GM23248 (cell line): ENCODE data around the gene CCDC88C.

ENCODE experiments used
- EZH2 ChIP-seq: fragments of 200-600 bp; sonication (generic); IDR thresholded peaks from 2 replicates; pipeline ENCODE4 v1.6.1; 2018; ENCODE audit warnings: antibody characterized with exemption, mild to moderate bottlenecking; ENCODE audit not compliant: insufficient read depth, poor library complexity, severe bottlenecking
- EZH2phosphoT487 ChIP-seq: fragments of 200-600 bp; sonication (generic); IDR thresholded peaks from 2 replicates; pipeline ENCODE4 v1.6.1; 2018; ENCODE audit warnings: antibody characterized with exemption, moderate library complexity, mild to moderate bottlenecking, low read depth; ENCODE audit not compliant: insufficient read depth

DNA sequence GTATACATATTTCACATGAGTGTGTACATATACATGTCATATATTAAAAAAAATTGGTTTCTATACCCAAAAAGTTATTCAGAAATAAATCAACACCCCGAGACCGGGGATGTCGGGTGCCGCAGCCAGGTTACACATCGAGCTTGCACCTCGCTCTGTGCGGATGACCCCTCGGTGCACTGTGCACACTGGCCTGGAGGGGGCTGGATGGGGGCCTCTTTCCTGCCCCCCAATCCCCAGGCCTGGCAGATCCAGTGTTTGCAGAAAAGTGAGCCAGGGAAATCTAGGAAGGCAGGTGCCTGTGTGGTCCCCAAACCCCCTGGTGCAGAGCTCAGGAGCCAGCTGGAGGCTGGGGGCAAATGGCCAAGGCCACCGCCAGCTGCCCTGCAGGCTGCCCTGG is 146.0 kb downstream of the CCDC88C start:
- TF ChIP-seq EZH2, result no peak
- no peak for TF ChIP-seq EZH2phosphoT487
